Measurements from ENCODE around the gene CYP26B1. TPM values are rescaled to one million over a fixed set of nuclear protein-coding genes. Genes with fewer than 3 reads are reported as not detected.

CYP26B1 gene
- total and polyA plus RNA-seq, 4 donors = 1.1 to 4.7 (median 2.4) TPM

GRCh38 chr2:72098935-72099334 is 48.7 kb downstream of the CYP26B1 start:
- no peak overlapping the region for H3K27ac ChIP-seq (ENCODE audit: low read depth in 1 of 2, low read length in 1 of 2)
- H3K9ac ChIP-seq (ENCODE audit: insufficient read depth in 1 of 2, low read length in 2 of 2) = no peak overlapping the region
- 84 to 89% methylated on average over 6 of the region's 6 CpGs for WGBS, 2 donors
- ATAC-seq (ENCODE audit: insufficient read depth, low FRiP score) = no peak
- H3K9me3 ChIP-seq (ENCODE audit: control insufficient read depth in 4 of 4, insufficient read depth in 3 of 4, low read length in 3 of 4) = peaks cover 0 to 2% (median 0%) of the 10 kb centered on the region in 4 donors
- no peaks in the 10 kb centered on the region for H3K4me1 ChIP-seq (ENCODE audit: control insufficient read depth in 5 of 5, insufficient read depth in 5 of 5, low read length in 5 of 5)
- no peak for TF ChIP-seq CTCF (IDR thresholded peaks at IDR 0.05; ENCODE audit: control extremely low read depth, extremely low read depth)
- no peaks in the 10 kb centered on the region for H3K36me3 ChIP-seq (ENCODE audit: control insufficient read depth in 4 of 4, insufficient read depth in 4 of 4, low read length in 4 of 4)
- peaks cover 0 to 17% (median 0%) of the 10 kb centered on the region in 3 donors for H3K27me3 ChIP-seq (ENCODE audit: control insufficient read depth in 3 of 3, insufficient read depth in 3 of 3, low read length in 2 of 3)
- no peak for DNase-seq
- H3K4me3 ChIP-seq = no peak overlapping the region

- 92 to 95% methylated on average over 8 of the region's 8 CpGs for WGBS, 2 donors
- no peak for TF ChIP-seq CTCF (IDR thresholded peaks at IDR 0.05; ENCODE audit: control extremely low read depth, extremely low read depth)
- peaks cover 0 to 2% (median 0%) of the 10 kb centered on the region in 4 donors for H3K9me3 ChIP-seq (ENCODE audit: control insufficient read depth in 4 of 4, insufficient read depth in 3 of 4, low read length in 3 of 4)
- no peak overlapping the region for H3K9ac ChIP-seq (ENCODE audit: insufficient read depth in 1 of 2, low read length in 2 of 2)
- no peaks in the 10 kb centered on the region for H3K4me1 ChIP-seq (ENCODE audit: control insufficient read depth in 5 of 5, insufficient read depth in 5 of 5, low read length in 5 of 5)
- DNase-seq = no peak
- no peak for ATAC-seq (ENCODE audit: insufficient read depth, low FRiP score)
- no peaks in the 10 kb centered on the region for H3K36me3 ChIP-seq (ENCODE audit: control insufficient read depth in 4 of 4, insufficient read depth in 4 of 4, low read length in 4 of 4)
- no peak overlapping the region for H3K27ac ChIP-seq (ENCODE audit: low read depth in 1 of 2, low read length in 1 of 2)
- peaks cover 0 to 17% (median 0%) of the 10 kb centered on the region in 3 donors for H3K27me3 ChIP-seq (ENCODE audit: control insufficient read depth in 3 of 3, insufficient read depth in 3 of 3, low read length in 2 of 3)
- H3K4me3 ChIP-seq = no peak overlapping the region
Observed at GRCh38 chr2:72097276-72097675, 50.4 kb downstream of the CYP26B1 start.

GRCh38 chr2:72096181-72096580 is 51.5 kb downstream of the CYP26B1 start:
- no peak for DNase-seq
- no peaks in the 10 kb centered on the region for H3K36me3 ChIP-seq (ENCODE audit: control insufficient read depth in 4 of 4, insufficient read depth in 4 of 4, low read length in 4 of 4)
- WGBS, 2 donors = 85 to 90% methylated on average over 4 of the region's 4 CpGs
- H3K27ac ChIP-seq (ENCODE audit: low read depth in 1 of 2, low read length in 1 of 2) = no peak overlapping the region
- H3K4me1 ChIP-seq (ENCODE audit: control insufficient read depth in 5 of 5, insufficient read depth in 5 of 5, low read length in 5 of 5) = no peaks in the 10 kb centered on the region
- ATAC-seq (ENCODE audit: insufficient read depth, low FRiP score) = no peak
- TF ChIP-seq CTCF (IDR thresholded peaks at IDR 0.05; ENCODE audit: control extremely low read depth, extremely low read depth) = no peak
- H3K27me3 ChIP-seq (ENCODE audit: control insufficient read depth in 3 of 3, insufficient read depth in 3 of 3, low read length in 2 of 3) = peaks cover 0 to 17% (median 2%) of the 10 kb centered on the region in 3 donors
- H3K4me3 ChIP-seq = no peak overlapping the region
- no peak overlapping the region for H3K9ac ChIP-seq (ENCODE audit: insufficient read depth in 1 of 2, low read length in 2 of 2)
- peaks cover 0 to 2% (median 0%) of the 10 kb centered on the region in 4 donors for H3K9me3 ChIP-seq (ENCODE audit: control insufficient read depth in 4 of 4, insufficient read depth in 3 of 4, low read length in 3 of 4)

- 90 to 93% methylated on average over 3 of the region's 3 CpGs for WGBS, 2 donors
- TF ChIP-seq CTCF (IDR thresholded peaks at IDR 0.05; ENCODE audit: control extremely low read depth, extremely low read depth) = no peak
- no peak for DNase-seq
- ATAC-seq (ENCODE audit: insufficient read depth, low FRiP score) = no peak
- peaks cover 0 to 2% (median 0%) of the 10 kb centered on the region in 4 donors for H3K9me3 ChIP-seq (ENCODE audit: control insufficient read depth in 4 of 4, insufficient read depth in 3 of 4, low read length in 3 of 4)
- H3K36me3 ChIP-seq (ENCODE audit: control insufficient read depth in 4 of 4, insufficient read depth in 4 of 4, low read length in 4 of 4) = no peaks in the 10 kb centered on the region
- no peak overlapping the region for H3K27ac ChIP-seq (ENCODE audit: low read depth in 1 of 2, low read length in 1 of 2)
- no peak overlapping the region for H3K4me3 ChIP-seq
- H3K4me1 ChIP-seq (ENCODE audit: control insufficient read depth in 5 of 5, insufficient read depth in 5 of 5, low read length in 5 of 5) = no peaks in the 10 kb centered on the region
- H3K9ac ChIP-seq (ENCODE audit: insufficient read depth in 1 of 2, low read length in 2 of 2) = no peak overlapping the region
- peaks cover 0 to 13% (median 4%) of the 10 kb centered on the region in 3 donors for H3K27me3 ChIP-seq (ENCODE audit: control insufficient read depth in 3 of 3, insufficient read depth in 3 of 3, low read length in 2 of 3)
Observed at GRCh38 chr2:72095364-72095763, 52.3 kb downstream of the CYP26B1 start.
